GM12891 (cell line): Measurements from ENCODE around the gene PYROXD2.

Source experiments
- PAX5 ChIP-seq: IDR thresholded peaks from 2 replicates; pipeline ENCODE4 v1.6.1; 2011; ENCODE audit warnings: low read length, moderate library complexity, mild to moderate bottlenecking; ENCODE audit not compliant: insufficient read depth, severe bottlenecking
- POLR2A ChIP-seq: IDR thresholded peaks from 2 replicates; pipeline ENCODE4 v1.6.1; 2011; ENCODE audit warnings: low read depth, low read length, control low read depth
- POLR2AphosphoS5 ChIP-seq: IDR thresholded peaks from 2 replicates; pipeline ENCODE4 v1.6.1; 2011; ENCODE audit warnings: low read depth, low read length, control low read depth
- TAF1 ChIP-seq: IDR thresholded peaks from 2 replicates; pipeline ENCODE4 v1.6.1; 2011; ENCODE audit warnings: low read depth, low read length, control low read depth

GRCh38 chr10:98457721-98458120, 42.7 kb upstream of the PYROXD2 start:
- TF ChIP-seq POLR2AphosphoS5 (no peak), POLR2A (no peak), PAX5 (no peak), TAF1 (no peak)
